GM19397 (cell line): ENCODE measurements around the gene GSE1.

ENCODE experiments used
- ATAC-seq: cut with Tn5 transposase; IDR thresholded peaks from one replicate; pipeline ENCODE4 v1.9.1; 2021; ENCODE audit warnings: mild to moderate bottlenecking, moderate library complexity; ENCODE audit not compliant: unreplicated experiment

The GSE1 gene

DNA sequence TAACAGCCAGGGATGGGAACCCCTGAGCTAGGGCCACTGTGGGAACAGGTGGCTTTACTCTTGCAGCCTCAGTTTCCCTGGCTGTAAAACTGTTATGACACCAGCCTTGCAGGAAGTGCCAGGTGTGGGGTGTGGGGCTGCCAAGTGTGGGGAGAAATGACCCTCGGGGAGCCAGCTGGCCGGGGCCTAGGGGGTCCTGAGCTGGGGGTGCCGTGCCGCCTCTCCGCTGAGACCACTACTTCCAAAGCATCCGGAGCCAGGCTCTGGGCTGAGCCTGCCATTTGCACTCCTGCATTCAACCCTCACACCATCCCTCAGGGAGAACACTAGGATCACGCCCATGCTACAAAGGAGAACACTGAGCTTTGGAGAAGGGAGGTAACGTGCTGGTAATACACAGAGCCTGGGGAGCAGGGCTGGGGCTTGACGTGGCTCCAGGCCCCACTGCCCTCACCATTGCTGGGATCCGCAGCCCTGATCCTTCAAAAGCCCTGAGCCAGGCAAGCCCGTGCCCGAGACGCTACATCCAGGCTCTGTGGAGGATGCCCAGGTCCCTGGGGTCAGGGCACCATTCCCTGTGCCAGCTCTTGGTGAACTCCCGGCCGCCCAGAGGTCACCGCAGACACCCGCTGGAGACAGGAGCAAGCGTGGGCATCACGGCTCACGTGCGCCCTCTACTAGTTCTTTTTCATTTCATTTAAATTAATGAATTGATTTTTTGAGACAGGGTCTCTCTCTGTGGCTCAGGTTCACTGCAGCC is 104.5 kb downstream of the GSE1 start:
- no peak for ATAC-seq

DNA sequence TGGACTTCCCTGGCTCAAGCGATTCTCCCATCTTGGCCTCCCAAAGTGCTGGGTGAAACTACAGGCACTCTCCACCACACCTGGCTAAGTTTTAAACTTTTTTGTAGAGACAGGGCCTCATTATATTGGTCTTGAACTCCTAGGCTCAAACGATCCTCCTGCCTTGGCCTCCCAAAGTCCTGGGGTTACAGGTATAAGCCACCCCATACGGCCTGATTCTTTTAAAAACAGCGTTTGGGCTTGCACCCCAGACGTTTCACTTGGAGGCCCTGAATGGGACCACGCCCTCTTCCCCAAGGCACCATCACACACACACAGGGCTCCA is 105.0 kb downstream of the GSE1 start:
- ATAC-seq: no peak

DNA sequence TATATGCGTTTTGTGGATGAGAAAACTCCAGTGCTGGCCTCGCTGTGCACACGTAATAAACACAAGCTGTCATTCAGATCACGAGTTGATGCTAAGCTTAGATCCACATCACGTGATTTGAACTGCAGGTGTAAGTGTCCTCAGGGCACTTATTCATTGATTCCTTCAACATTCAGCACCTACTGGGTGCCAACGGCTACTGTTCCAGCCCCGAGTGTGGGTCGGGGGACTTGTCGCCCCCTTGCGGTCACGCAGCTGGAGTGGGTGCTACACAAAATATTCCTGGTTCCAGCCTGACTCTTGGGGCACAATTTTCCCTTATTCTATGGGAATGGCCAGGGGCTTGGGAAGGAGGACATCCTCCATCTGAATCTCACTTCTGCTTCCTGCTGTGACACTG is 105.6 kb downstream of the GSE1 start:
- no peak for ATAC-seq

DNA sequence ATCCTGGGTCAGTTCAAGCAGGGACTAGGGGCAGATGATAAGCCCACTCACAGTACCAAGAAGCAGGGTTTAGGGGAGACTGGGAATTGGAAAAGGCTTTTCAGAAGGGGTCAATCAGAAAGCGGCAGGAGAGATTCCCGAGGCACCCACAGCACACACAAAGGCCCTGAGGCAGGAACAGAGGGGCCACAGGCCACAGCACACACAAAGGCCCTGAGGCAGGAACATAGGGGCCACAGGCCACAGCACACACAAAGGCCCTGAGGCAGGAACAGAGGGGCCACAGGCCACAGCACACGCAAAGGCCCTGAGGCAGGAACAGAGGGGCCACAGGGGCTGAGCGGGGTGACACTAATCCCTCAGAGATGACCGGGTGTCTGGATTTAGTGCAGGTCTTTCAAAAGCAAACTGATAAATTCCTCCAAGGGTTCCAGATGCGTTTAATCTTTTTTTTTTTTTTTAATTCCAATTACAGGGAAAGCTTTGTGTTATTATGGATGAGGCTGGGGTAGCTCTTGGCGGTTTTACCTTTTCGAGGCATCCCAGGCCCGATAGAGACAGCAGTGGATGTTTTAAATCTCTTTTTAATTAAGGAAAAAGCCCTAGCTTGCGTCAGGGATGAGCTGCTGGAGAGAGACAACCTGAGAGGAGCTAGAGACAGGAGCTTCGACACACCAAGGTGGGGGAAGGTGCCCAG is 106.6 kb downstream of the GSE1 start:
- ATAC-seq: no peak

DNA sequence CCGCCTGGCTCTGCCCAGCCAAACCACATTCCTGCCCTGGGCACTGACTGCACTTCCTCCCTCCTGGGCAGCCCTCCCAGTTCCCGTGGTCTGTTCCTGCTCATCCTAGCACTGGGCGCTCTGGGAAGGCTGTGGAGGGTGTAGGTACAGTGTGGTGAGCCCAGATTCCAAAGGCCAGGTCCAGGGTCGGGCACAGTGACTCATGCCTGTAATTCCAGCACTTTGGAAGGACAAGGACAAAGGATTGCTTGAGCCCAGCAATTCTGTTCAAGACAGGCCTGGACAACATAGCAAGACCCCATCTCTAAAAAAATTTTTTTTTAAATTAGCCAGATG is 107.1 kb downstream of the GSE1 start:
- no peak for ATAC-seq

DNA sequence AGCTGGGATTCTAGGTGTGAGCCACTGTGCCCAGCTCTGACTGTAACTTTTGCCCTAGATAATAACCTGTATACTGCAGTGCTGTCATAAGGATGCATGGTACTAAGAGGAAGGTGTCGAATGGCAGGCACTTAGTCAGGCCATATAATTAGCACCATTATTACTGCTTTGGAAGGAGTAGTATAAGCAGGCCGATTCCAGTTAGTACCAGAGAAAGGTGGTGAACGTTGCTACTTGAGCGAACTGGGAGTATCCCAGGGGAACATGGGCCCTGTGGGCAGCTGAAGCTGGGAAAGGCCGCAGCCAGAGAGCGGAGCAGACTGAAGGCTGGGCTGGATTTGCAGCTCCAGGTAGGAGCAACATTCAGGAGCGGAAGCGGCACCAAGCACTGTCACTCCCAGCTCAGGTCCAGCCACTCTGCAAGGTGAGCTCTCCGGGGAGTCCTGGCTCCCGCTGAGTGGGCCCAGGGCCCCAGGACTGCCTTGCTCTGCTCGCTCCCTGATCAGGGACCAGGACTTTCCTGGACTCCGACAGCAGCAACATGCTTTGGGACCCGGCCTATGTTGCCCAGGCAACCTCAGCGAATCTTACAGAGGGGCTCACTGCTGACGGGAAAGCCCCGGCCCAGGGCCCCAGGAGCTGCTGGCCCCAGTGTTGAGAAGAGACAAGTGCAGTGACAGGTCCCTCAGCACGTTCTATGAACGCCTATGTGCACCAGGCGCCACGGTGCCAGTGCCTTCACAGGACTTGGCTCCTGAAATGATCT is 109.2 kb downstream of the GSE1 start:
- no peak for ATAC-seq

DNA sequence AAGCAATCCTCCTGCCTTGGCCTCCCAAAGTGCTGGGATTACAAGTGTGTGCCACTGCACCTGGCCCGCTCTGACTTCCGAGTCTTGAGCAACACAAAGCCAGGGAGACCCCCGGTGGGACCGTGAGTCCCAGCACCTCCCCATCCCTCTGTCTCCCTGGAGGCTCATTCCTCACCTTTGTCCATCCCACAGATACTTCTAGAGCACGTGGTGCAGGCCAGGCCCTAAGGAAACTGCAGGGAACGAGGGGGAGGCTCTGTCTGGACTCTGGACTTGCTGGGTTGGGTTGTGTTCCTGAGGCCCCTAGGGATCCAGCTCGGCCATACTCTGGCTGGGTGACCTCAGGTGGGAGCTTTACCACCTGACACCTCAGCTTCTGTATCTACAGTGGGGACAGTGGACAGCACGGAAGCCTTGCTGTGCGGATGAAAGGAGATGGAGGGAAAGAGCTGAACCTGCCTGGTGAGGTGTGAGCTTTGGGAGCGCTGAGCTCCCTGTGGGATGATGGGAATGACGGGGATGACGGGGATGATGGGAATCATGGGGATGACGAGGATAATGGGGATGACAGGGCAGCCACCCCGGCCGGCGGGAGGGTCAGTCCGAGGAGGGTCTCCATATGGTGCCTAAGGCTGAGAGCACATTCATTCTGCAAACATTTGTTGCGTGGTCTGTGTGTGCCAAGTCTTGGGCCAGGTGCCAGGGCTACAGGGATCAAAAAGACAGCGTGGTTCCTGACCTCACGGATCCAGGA is 111.2 kb downstream of the GSE1 start:
- no peak for ATAC-seq

DNA sequence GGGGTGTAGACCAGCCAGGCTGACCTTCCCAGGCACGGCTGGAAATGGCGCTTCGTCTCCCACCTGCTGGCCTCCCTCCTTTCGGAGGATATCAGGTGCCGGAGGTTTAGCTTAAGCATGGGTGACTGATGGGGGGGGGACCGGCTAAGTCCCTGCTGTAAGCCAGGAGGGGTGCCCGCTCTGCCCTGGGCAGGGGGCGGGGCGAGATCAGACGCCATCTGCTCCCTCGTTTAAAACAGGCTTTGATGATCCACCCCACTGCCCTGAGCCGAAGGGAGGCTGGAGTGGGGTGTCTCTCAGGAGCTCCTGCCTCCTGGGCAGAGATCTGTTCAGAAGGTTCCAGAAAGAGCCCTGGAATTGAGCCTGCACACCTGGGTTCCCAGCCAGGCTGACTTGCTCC is 111.8 kb downstream of the GSE1 start:
- ATAC-seq: no peak
